ENCODE data around the gene SLC22A6. TPM values are rescaled to one million over a fixed set of nuclear protein-coding genes. Genes with fewer than 3 reads are reported as not detected.

SLC22A6 gene
- total RNA-seq, 1 donor from 2014 or later = not detected

DNA sequence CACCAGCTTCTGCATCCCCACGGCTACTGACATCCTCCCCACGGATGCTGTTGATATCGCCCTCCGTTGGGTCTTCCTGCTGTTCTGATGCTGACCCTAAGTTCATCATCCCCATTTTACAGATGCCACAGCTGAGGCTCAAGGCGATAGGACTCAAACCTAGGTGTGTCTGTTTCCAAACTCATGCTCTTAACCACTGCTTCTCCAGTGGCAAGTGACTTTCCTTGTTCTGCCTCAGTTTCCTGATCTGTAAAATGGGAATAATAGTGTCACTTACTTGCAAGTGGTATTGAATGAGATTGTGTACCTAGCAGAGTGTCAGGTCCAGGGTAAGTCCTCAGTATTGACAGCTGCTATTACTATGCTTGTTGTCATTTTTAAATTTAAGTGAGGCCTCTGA is 14.4 kb upstream of the SLC22A6 start:
- TF ChIP-seq, protein P1, sequence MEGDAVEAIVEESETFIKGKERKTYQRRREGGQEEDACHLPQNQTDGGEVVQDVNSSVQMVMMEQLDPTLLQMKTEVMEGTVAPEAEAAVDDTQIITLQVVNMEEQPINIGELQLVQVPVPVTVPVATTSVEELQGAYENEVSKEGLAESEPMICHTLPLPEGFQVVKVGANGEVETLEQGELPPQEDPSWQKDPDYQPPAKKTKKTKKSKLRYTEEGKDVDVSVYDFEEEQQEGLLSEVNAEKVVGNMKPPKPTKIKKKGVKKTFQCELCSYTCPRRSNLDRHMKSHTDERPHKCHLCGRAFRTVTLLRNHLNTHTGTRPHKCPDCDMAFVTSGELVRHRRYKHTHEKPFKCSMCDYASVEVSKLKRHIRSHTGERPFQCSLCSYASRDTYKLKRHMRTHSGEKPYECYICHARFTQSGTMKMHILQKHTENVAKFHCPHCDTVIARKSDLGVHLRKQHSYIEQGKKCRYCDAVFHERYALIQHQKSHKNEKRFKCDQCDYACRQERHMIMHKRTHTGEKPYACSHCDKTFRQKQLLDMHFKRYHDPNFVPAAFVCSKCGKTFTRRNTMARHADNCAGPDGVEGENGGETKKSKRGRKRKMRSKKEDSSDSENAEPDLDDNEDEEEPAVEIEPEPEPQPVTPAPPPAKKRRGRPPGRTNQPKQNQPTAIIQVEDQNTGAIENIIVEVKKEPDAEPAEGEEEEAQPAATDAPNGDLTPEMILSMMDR (IDR thresholded peaks at IDR 0.05; ENCODE audit: unreplicated experiment) = no peak
- peaks cover 17% of the 10 kb centered on the region for H3K27me3 Mint-ChIP-seq (ENCODE audit: low read depth)
- DNase-seq (ENCODE audit: low spot score in 2 of 2, unreplicated experiment in 2 of 2) = no peak
- H3K36me3 Mint-ChIP-seq = no peaks in the 10 kb centered on the region
- no peaks in the 10 kb centered on the region for H3K4me1 Mint-ChIP-seq
- H3K9me3 Mint-ChIP-seq = no peaks in the 10 kb centered on the region
- no peak overlapping the region for H3K27ac Mint-ChIP-seq
- no peak overlapping the region for H3K4me3 Mint-ChIP-seq

DNA sequence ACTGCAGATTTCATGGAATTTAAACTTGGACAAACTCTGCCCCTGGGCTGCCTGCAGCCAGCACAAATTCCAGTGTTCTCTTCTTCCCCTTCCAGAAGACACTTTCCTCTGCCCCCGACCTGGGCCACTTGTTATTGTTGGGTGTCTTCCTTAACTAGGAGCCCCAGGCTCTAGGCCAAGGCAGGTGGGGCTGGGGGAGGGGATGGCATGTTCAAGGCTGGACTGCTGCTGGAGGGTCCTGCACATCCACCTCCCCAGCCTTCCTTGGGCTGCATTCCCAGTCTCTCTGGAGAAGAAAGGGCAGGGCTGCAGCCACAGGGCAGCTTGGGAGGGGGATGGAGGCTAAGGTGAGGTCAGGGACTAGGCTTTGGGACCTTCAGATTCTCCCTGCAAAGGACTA is 11.5 kb upstream of the SLC22A6 start:
- Mint-ChIP-seq H3K27me3 (ENCODE audit: low read depth) (peaks cover 31% of the 10 kb centered on the region), H3K4me3 (no peak overlapping the region), H3K4me1 (no peaks in the 10 kb centered on the region), H3K9me3 (no peaks in the 10 kb centered on the region), H3K27ac (no peak overlapping the region), H3K36me3 (no peaks in the 10 kb centered on the region)
- DNase-seq (ENCODE audit: low spot score in 2 of 2, unreplicated experiment in 2 of 2) = no peak
- TF ChIP-seq, protein P1 (IDR thresholded peaks at IDR 0.05; ENCODE audit: unreplicated experiment) = no peak

DNA sequence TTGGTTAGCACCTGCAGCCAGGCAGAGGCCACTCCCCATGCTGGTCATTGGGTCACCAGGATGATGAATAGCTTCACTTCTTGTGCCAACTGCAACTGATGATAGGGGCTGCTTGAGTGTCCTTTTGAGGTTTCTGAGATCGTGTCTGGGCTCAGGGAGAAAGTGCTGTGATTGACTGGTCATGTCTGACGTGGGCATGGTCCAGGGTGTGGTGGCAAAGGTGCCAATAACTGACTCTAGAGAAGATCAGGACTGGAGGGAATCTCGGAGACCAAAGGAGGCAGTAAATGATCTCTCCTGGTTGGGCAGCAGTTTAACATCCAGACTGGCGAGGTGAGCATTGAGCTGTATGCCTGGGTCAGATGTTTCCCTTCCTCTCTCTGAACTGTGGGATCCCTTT is 10.0 kb upstream of the SLC22A6 start:
- Mint-ChIP-seq H3K27me3 (ENCODE audit: low read depth) (peaks cover 36% of the 10 kb centered on the region), H3K27ac (no peak overlapping the region), H3K36me3 (no peaks in the 10 kb centered on the region), H3K9me3 (no peaks in the 10 kb centered on the region), H3K4me3 (no peak overlapping the region), H3K4me1 (no peaks in the 10 kb centered on the region)
- TF ChIP-seq, protein P1 (IDR thresholded peaks at IDR 0.05; ENCODE audit: unreplicated experiment) = no peak
- no peak for DNase-seq (ENCODE audit: low spot score in 2 of 2, unreplicated experiment in 2 of 2)

DNA sequence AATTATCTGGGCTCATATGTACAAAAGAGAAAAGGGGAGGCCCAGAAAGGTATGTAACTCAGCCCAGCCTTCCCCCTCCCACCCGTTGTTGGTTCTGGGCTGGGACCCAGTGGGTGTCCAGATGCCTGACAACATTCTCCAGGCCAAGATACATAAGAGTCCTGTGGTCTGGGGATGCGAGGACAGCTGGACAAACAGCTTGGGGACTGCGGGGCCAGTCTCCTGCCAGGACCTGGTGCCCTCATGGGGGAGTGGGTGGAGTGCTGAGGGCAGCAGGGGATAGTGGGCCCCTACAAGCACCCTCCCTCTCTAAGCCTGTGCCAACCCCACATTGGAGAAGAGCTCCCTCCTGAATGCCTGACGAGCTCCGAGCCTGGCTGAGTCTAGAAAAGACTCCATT is 3.5 kb upstream of the SLC22A6 start:
- TF ChIP-seq, protein P1 (IDR thresholded peaks at IDR 0.05; ENCODE audit: unreplicated experiment) = no peak
- no peak for DNase-seq (ENCODE audit: low spot score in 2 of 2, unreplicated experiment in 2 of 2)
- no peak overlapping the region for H3K4me3 Mint-ChIP-seq
- H3K36me3 Mint-ChIP-seq = no peaks in the 10 kb centered on the region
- H3K27ac Mint-ChIP-seq = no peak overlapping the region
- H3K9me3 Mint-ChIP-seq = no peaks in the 10 kb centered on the region
- H3K4me1 Mint-ChIP-seq = no peaks in the 10 kb centered on the region
- H3K27me3 Mint-ChIP-seq (ENCODE audit: low read depth) = peaks cover 48% of the 10 kb centered on the region

DNA sequence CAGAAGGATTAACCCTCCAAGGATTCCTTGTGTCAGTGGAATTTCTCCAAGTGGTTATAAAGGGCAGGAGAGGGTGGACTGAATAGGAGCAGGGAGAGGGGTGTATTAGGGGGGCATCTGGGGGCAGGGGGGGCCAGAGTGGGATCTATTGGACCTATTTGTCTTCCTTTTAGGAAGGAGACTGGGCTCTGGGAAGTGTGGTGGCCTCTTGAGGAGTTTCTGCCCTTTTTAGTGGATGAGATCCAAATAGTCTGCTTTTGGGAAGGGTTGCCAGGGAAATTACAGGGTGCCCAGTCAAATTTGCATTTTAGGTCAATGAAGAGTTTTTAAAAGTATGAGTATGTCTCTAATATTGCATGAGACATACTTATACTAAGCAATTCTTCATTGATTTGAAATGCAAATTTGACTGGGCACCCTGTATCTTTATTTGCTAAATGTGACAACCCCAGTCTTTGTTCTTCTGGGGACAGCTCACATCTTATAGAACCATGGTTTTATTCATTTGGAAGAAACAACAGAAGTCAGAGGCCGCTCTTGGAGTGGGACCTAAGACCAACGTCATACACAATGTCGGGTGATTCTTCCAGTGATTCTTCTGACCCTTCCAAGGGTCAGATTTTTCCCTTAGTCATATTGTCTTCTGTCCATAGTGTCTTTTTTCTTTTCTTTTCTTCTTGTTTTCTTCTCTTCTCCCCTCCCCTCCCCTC is 429 bp upstream of the SLC22A6 start:
- no peak for DNase-seq (ENCODE audit: low spot score in 2 of 2, unreplicated experiment in 2 of 2)
- H3K4me1 Mint-ChIP-seq = no peaks in the 10 kb centered on the region
- H3K27ac Mint-ChIP-seq = no peak overlapping the region
- H3K9me3 Mint-ChIP-seq = no peaks in the 10 kb centered on the region
- TF ChIP-seq, protein P1 (IDR thresholded peaks at IDR 0.05; ENCODE audit: unreplicated experiment) = no peak
- no peaks in the 10 kb centered on the region for H3K36me3 Mint-ChIP-seq
- H3K4me3 Mint-ChIP-seq = no peak overlapping the region
- H3K27me3 Mint-ChIP-seq (ENCODE audit: low read depth) = peaks cover 34% of the 10 kb centered on the region

All from mesothelial cell of epicardium (in vitro differentiated cells).